ENCODE data around the gene TACC2.

TACC2 gene

GRCh38 chr10:122121059-122121458, 132.1 kb downstream of the TACC2 start:
- DNase-seq (ENCODE audit: low read depth in 3 of 3) = no peak

GRCh38 chr10:122122493-122122892, 133.5 kb downstream of the TACC2 start:
- DNase-seq (ENCODE audit: low read depth in 3 of 3) = no peak

GRCh38 chr10:122123186-122123585, 134.2 kb downstream of the TACC2 start:
- no peak for DNase-seq (ENCODE audit: low read depth in 3 of 3)

- no peak for DNase-seq (ENCODE audit: low read depth in 3 of 3)
Measured at GRCh38 chr10:122124342-122124741, 135.4 kb downstream of the TACC2 start.

GRCh38 chr10:122124808-122125207, 135.8 kb downstream of the TACC2 start:
- DNase-seq (ENCODE audit: low read depth in 3 of 3) = no peak

GRCh38 chr10:122126763-122127659, 138.0 kb downstream of the TACC2 start:
- DNase-seq (ENCODE audit: low read depth in 3 of 3) = no peak

GRCh38 chr10:122127943-122128342, 139.0 kb downstream of the TACC2 start:
- DNase-seq (ENCODE audit: low read depth in 3 of 3) = no peak

- DNase-seq (ENCODE audit: low read depth in 3 of 3) = no peak
Measured at GRCh38 chr10:122128357-122128756, 139.4 kb downstream of the TACC2 start.

- DNase-seq (ENCODE audit: low read depth in 3 of 3) = no peak
Measured at GRCh38 chr10:122130474-122131110, 141.6 kb downstream of the TACC2 start.

GRCh38 chr10:122132331-122132755, 143.4 kb downstream of the TACC2 start:
- DNase-seq (ENCODE audit: low read depth in 3 of 3) = no peak

GRCh38 chr10:122132882-122133565, 144.1 kb downstream of the TACC2 start:
- DNase-seq (ENCODE audit: low read depth in 3 of 3) = no peak

- DNase-seq (ENCODE audit: low read depth in 3 of 3) = no peak
Measured at GRCh38 chr10:122135251-122136025, 146.5 kb downstream of the TACC2 start.

GRCh38 chr10:122138831-122139625, 150.1 kb downstream of the TACC2 start:
- no peak for DNase-seq (ENCODE audit: low read depth in 3 of 3)

- no peak for DNase-seq (ENCODE audit: low read depth in 3 of 3)
Measured at GRCh38 chr10:122139627-122140170, 150.7 kb downstream of the TACC2 start.

GRCh38 chr10:122140461-122140902, 151.5 kb downstream of the TACC2 start:
- DNase-seq (ENCODE audit: low read depth in 3 of 3) = no peak

GRCh38 chr10:122140941-122141623, 152.1 kb downstream of the TACC2 start:
- DNase-seq (ENCODE audit: low read depth in 3 of 3) = no peak

GRCh38 chr10:122141821-122142640, 153.1 kb downstream of the TACC2 start:
- DNase-seq (ENCODE audit: low read depth in 3 of 3) = no peak

GRCh38 chr10:122142641-122143237, 153.8 kb downstream of the TACC2 start:
- peak in 1 of 3 experiments; percentile 23 for DNase-seq (ENCODE audit: low read depth in 3 of 3)
